Central memory CD8-positive, alpha-beta T cell (primary cell): ENCODE measurements around the gene ABCC2.

Experiments
- ATAC-seq: fragments of 150-1000 bp; cut with Tn5 transposase; replicated peaks from 2 replicates; pipeline ENCODE4 v1.10.0; 2022; ENCODE audit warnings: mild to moderate bottlenecking, moderate FRiP score, moderate number of reproducible peaks; ENCODE audit not compliant: poor library complexity, severe bottlenecking; ENCODE audit errors: extremely low read depth
- DNase-seq, 2 donors: peaks; one replicate each; pipeline ENCODE4 v3.0.0; 2021; ENCODE audit warnings: low spot score in 2 of 2
- H3K27ac Mint-ChIP-seq: one replicate; pipeline ENCODE4 v1.8.0; 2022; ENCODE audit warnings: low read depth, mild to moderate bottlenecking, moderate library complexity, mixed read lengths
- H3K27me3 Mint-ChIP-seq: one replicate; pipeline ENCODE4 v1.8.0; 2022; ENCODE audit warnings: mixed read lengths
- H3K36me3 Mint-ChIP-seq: one replicate; pipeline ENCODE4 v1.8.0; 2022; ENCODE audit warnings: mild to moderate bottlenecking, moderate library complexity, mixed read lengths; ENCODE audit not compliant: insufficient read depth
- H3K4me1 Mint-ChIP-seq: one replicate; pipeline ENCODE4 v1.8.0; 2022; ENCODE audit warnings: mixed read lengths
- H3K4me3 Mint-ChIP-seq: one replicate; pipeline ENCODE4 v1.8.0; 2022; ENCODE audit warnings: mild to moderate bottlenecking, moderate library complexity, mixed read lengths
- H3K9me3 Mint-ChIP-seq: one replicate; pipeline ENCODE4 v1.8.0; 2022; ENCODE audit warnings: mixed read lengths

Gene ABCC2

DNA sequence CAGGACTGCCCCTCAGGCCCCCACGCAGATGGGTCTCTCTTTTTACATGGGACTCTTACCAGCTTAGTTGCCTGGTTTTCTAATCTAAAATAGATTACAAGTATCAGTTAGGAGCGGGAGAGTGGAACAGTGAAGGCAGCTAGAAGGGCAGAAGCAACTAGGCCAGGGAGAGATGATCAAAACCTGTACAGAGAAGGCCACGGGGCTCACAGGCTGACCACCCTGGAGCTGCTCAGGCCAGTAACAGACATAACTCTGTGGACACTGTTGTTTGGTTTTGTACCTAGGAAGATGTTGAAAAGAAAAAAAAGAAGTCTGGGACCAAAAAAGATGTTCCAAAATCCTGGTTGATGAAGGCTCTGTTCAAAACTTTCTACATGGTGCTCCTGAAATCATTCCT lies 16.5 kb downstream of the ABCC2 start:
- no peak overlapping the region for H3K4me3 Mint-ChIP-seq
- no peak for ATAC-seq
- no peaks in the 10 kb centered on the region for H3K27me3 Mint-ChIP-seq
- H3K4me1 Mint-ChIP-seq = no peaks in the 10 kb centered on the region
- H3K9me3 Mint-ChIP-seq = no peaks in the 10 kb centered on the region
- H3K36me3 Mint-ChIP-seq = no peaks in the 10 kb centered on the region
- DNase-seq = no peak
- no peak overlapping the region for H3K27ac Mint-ChIP-seq

DNA sequence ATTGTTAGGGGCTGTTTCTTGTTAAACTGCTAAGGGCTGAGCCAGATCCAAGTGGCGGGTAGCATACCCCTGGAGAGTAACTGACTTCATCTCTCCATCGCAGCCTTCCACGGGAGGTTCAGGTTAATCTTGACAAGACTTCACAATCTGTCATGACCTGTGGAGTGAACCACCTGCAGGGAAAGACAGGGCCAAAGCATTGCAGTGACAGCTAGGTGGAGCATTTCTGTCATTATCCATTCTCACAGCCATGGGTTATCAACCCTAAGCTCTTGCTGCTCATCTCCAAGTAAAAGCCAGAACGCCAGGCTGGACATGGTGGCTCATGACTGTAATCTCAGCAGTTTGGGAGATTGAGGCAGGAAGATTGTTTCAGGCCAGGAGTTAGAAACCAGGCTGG lies 17.2 kb downstream of the ABCC2 start:
- no peak for ATAC-seq

GRCh38 chr10:99804471-99804870 lies 22.0 kb downstream of the ABCC2 start:
- H3K27me3 Mint-ChIP-seq = no peaks in the 10 kb centered on the region
- H3K36me3 Mint-ChIP-seq = no peaks in the 10 kb centered on the region
- no peak for DNase-seq
- H3K27ac Mint-ChIP-seq = no peak overlapping the region
- no peaks in the 10 kb centered on the region for H3K9me3 Mint-ChIP-seq
- no peaks in the 10 kb centered on the region for H3K4me1 Mint-ChIP-seq
- H3K4me3 Mint-ChIP-seq = no peak overlapping the region
- no peak for ATAC-seq

More for the DNA sequence above, 17.2 kb downstream of the ABCC2 start:
- Mint-ChIP-seq H3K27ac (no peak overlapping the region), H3K9me3 (no peaks in the 10 kb centered on the region), H3K4me1 (no peaks in the 10 kb centered on the region), H3K27me3 (no peaks in the 10 kb centered on the region), H3K36me3 (no peaks in the 10 kb centered on the region), H3K4me3 (no peak overlapping the region)
- no peak for DNase-seq

GRCh38 chr10:99805190-99805589 lies 22.8 kb downstream of the ABCC2 start:
- DNase-seq (no peak), ATAC-seq (no peak)
- H3K36me3 Mint-ChIP-seq = no peaks in the 10 kb centered on the region
- H3K27ac Mint-ChIP-seq = no peak overlapping the region
- no peak overlapping the region for H3K4me3 Mint-ChIP-seq
- no peaks in the 10 kb centered on the region for H3K4me1 Mint-ChIP-seq
- H3K9me3 Mint-ChIP-seq = no peaks in the 10 kb centered on the region
- no peaks in the 10 kb centered on the region for H3K27me3 Mint-ChIP-seq

DNA sequence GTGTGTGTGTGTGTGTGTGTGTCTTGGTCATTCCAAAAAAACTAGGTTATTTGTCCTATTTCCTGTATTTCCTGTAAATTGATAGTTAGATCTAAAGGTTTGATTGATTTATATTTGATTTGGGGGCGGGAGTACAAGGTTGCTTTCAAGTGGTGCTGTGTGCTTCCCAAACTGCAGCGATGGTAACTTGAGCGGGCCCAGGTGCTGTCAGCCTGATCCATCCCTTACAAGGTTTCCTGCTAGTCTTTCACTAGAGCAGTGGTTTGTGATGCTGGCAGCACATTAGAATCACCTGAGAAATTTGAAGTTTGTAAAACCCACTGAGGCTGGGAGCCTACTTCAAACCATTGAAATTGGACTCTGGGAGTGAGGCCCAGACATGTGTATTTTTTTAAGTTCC lies 23.7 kb downstream of the ABCC2 start:
- ATAC-seq (no peak), DNase-seq (no peak)
- H3K27me3 Mint-ChIP-seq = no peaks in the 10 kb centered on the region
- no peaks in the 10 kb centered on the region for H3K36me3 Mint-ChIP-seq
- H3K27ac Mint-ChIP-seq = no peak overlapping the region
- H3K4me1 Mint-ChIP-seq = no peaks in the 10 kb centered on the region
- no peak overlapping the region for H3K4me3 Mint-ChIP-seq
- H3K9me3 Mint-ChIP-seq = no peaks in the 10 kb centered on the region

GRCh38 chr10:99807786-99808185 lies 25.3 kb downstream of the ABCC2 start:
- no peak overlapping the region for H3K4me3 Mint-ChIP-seq
- H3K27ac Mint-ChIP-seq = no peak overlapping the region
- no peaks in the 10 kb centered on the region for H3K36me3 Mint-ChIP-seq

GRCh38 chr10:99808270-99808669 lies 25.8 kb downstream of the ABCC2 start:
- no peak overlapping the region for H3K27ac Mint-ChIP-seq
- H3K9me3 Mint-ChIP-seq = no peaks in the 10 kb centered on the region
- H3K4me1 Mint-ChIP-seq = no peaks in the 10 kb centered on the region
- H3K36me3 Mint-ChIP-seq = no peaks in the 10 kb centered on the region
- no peak overlapping the region for H3K4me3 Mint-ChIP-seq
- ATAC-seq (no peak), DNase-seq (no peak)
- H3K27me3 Mint-ChIP-seq = no peaks in the 10 kb centered on the region

More at GRCh38 chr10:99807786-99808185, 25.3 kb downstream of the ABCC2 start:
- Mint-ChIP-seq H3K4me1 (no peaks in the 10 kb centered on the region), H3K27me3 (no peaks in the 10 kb centered on the region), H3K9me3 (no peaks in the 10 kb centered on the region)
- no peak for ATAC-seq
- no peak for DNase-seq

DNA sequence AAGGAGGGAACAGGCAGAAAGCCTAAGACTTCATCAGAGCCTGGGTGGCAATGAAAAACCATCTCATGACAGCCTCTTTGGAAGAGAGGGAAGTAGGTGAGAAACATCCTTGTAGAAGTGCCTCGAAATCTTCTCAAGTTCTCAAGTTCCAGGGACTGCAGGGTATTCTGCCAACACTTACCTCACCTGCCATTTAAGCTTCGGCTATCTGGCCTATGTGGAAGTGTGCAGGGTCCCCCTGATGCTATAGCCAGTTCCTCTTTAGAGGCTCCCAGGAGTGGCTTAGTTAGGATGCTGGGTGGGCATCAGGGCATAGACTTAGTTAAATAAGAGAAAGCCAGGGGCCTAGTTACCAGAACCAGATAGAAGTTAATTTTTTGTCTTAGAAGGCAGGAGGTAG lies 27.0 kb downstream of the ABCC2 start:
- Mint-ChIP-seq H3K27me3 (no peaks in the 10 kb centered on the region), H3K4me1 (no peaks in the 10 kb centered on the region), H3K36me3 (no peaks in the 10 kb centered on the region), H3K27ac (no peak overlapping the region), H3K4me3 (no peak overlapping the region), H3K9me3 (no peaks in the 10 kb centered on the region)
- DNase-seq = no peak
- ATAC-seq = no peak

DNA sequence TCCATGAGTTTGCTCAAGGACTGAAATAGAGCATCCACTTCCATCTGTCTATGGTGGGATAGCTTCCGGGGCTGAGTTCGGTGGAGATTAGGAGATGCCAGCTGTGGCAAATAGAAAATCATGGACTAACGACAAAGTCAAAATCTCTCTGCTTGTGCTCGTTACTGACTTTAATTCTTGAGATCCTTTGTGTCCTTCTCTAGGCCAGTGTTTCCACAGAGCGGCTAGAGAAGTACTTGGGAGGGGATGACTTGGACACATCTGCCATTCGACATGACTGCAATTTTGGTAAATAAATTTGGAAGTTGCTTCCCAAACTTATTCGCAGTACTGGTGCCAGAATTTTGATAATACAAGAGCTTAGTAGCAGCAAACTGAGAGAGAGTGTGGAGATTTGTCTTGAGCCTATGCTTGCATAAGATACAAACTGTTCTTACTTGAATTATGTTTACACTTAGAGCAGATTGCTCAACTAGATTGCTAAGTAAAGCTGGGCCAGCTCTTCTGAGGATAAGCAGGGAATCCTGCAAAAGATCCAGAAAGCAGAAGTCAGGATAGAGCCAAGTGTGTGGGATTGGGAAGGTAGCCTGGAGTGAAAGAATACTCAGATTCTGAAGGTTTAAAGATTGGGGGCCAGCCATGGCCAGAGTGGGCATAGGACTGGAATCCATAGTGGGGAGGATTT lies 27.6 kb downstream of the ABCC2 start:
- no peak overlapping the region for H3K27ac Mint-ChIP-seq

GRCh38 chr10:99812177-99812576 lies 29.7 kb downstream of the ABCC2 start:
- Mint-ChIP-seq H3K27ac (no peak overlapping the region), H3K27me3 (no peaks in the 10 kb centered on the region), H3K9me3 (no peaks in the 10 kb centered on the region), H3K36me3 (no peaks in the 10 kb centered on the region), H3K4me1 (no peaks in the 10 kb centered on the region), H3K4me3 (no peak overlapping the region)
- ATAC-seq = no peak
- DNase-seq = no peak

More for the DNA sequence above, 27.6 kb downstream of the ABCC2 start:
- Mint-ChIP-seq H3K4me1 (no peaks in the 10 kb centered on the region), H3K36me3 (no peaks in the 10 kb centered on the region), H3K4me3 (no peak overlapping the region), H3K27me3 (no peaks in the 10 kb centered on the region), H3K9me3 (no peaks in the 10 kb centered on the region)
- ATAC-seq (no peak), DNase-seq (no peak)

DNA sequence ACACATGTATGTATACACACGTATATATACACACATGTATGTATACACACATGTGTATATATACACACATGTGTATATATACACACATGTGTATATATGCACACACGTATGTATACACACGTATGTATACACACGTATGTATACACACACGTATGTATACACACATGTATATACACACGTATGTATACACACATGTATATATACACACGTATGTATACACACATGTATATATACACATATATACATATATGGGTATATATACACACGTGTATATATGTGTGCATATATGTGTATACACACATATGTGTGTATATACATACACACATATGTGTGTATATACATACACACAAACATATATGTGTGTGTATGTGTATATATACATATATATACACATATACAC lies 31.7 kb downstream of the ABCC2 start:
- ATAC-seq (no peak), DNase-seq (no peak)
- H3K36me3 Mint-ChIP-seq = no peaks in the 10 kb centered on the region
- H3K27me3 Mint-ChIP-seq = no peaks in the 10 kb centered on the region
- H3K4me1 Mint-ChIP-seq = no peaks in the 10 kb centered on the region
- no peak overlapping the region for H3K27ac Mint-ChIP-seq
- H3K9me3 Mint-ChIP-seq = no peaks in the 10 kb centered on the region
- no peak overlapping the region for H3K4me3 Mint-ChIP-seq

- H3K27ac Mint-ChIP-seq = no peak overlapping the region
These were observed 33.2 kb downstream of the ABCC2 start for GRCh38 chr10:99815621-99816020.

GRCh38 chr10:99827936-99828335 lies 45.5 kb downstream of the ABCC2 start:
- peaks cover 4% of the 10 kb centered on the region for H3K9me3 Mint-ChIP-seq
- DNase-seq (no peak), ATAC-seq (no peak)
- peaks cover 2% of the 10 kb centered on the region for H3K36me3 Mint-ChIP-seq
- H3K4me3 Mint-ChIP-seq = no peak overlapping the region
- peaks cover 13% of the 10 kb centered on the region for H3K4me1 Mint-ChIP-seq
- H3K27me3 Mint-ChIP-seq = no peaks in the 10 kb centered on the region
- no peak overlapping the region for H3K27ac Mint-ChIP-seq

More at GRCh38 chr10:99815621-99816020, 33.2 kb downstream of the ABCC2 start:
- H3K4me3 Mint-ChIP-seq = no peak overlapping the region
- H3K36me3 Mint-ChIP-seq = no peaks in the 10 kb centered on the region
- no peak for DNase-seq
- H3K4me1 Mint-ChIP-seq = no peaks in the 10 kb centered on the region
- no peak for ATAC-seq
- no peaks in the 10 kb centered on the region for H3K27me3 Mint-ChIP-seq
- H3K9me3 Mint-ChIP-seq = no peaks in the 10 kb centered on the region
